ENCODE results near the gene IL6R. TPM values are rescaled to one million over a fixed set of nuclear protein-coding genes. Genes with fewer than 3 reads are reported as not detected.

The IL6R gene
- polyA plus RNA-seq, 1 experiment = 6.8 TPM

GRCh38 chr1:154391086-154391770 lies 13.9 kb upstream of the IL6R start:
- ChIA-PET CTCF (no interaction called here), POLR2A (interaction anchor here (0.7 kb wide), 1 partner anchor 69 kb away, joined by 3 read pairs; no protein-coding TSS in a partner anchor)
- TF ChIP-seq CTCF (IDR thresholded peaks at IDR 0.05; ENCODE audit: insufficient read depth, low read depth, low read length) = no peak
- Histone ChIP-seq H3K27me3 (ENCODE audit: control insufficient read depth, insufficient read depth, low read length) (0 out of 2 replicates have a peak, but pooled peaks cover 1% of the 10 kb centered on the region), H3K4me3 (ENCODE audit: low read depth, low read length) (no peak overlapping the region), H3K36me3 (ENCODE audit: control insufficient read depth, insufficient read depth, low read length) (no peaks in the 10 kb centered on the region)
- no peak for DNase-seq (ENCODE audit: low read depth)

GRCh38 chr1:154398141-154398540 lies 7.0 kb upstream of the IL6R start:
- Histone ChIP-seq H3K4me3 (ENCODE audit: low read depth, low read length) (no peak overlapping the region), H3K27me3 (ENCODE audit: control insufficient read depth, insufficient read depth, low read length) (peaks cover 1% of the 10 kb centered on the region; the same call in 1 of the 2 replicates), H3K36me3 (ENCODE audit: control insufficient read depth, insufficient read depth, low read length) (no peaks in the 10 kb centered on the region)
- POLR2A ChIA-PET = no interaction called here
- CTCF ChIA-PET = interaction anchor here (1.2 kb wide), 1 partner anchor 22 kb away, joined by 3 read pairs; no protein-coding TSS in a partner anchor
- no peak for TF ChIP-seq CTCF (IDR thresholded peaks at IDR 0.05; ENCODE audit: insufficient read depth, low read depth, low read length)
- no peak for DNase-seq (ENCODE audit: low read depth)

- H3K36me3 ChIP-seq (ENCODE audit: control insufficient read depth, insufficient read depth, low read length) = no peaks in the 10 kb centered on the region
- CTCF ChIA-PET = interaction anchor here (1.2 kb wide), 1 partner anchor 22 kb away, joined by 3 read pairs; no protein-coding TSS in a partner anchor
These were observed 6.5 kb upstream of the IL6R start for GRCh38 chr1:154398678-154399077.

GRCh38 chr1:154400381-154400801 lies 4.8 kb upstream of the IL6R start:
- H3K27me3 ChIP-seq (ENCODE audit: control insufficient read depth, insufficient read depth, low read length) = peaks cover 7% of the 10 kb centered on the region
- ChIA-PET POLR2A (no interaction called here), CTCF (interaction anchor here (1.0 kb wide), 1 partner anchor 37 kb away, joined by 3 read pairs; no protein-coding TSS in a partner anchor)
- no peaks in the 10 kb centered on the region for H3K36me3 ChIP-seq (ENCODE audit: control insufficient read depth, insufficient read depth, low read length)
- DNase-seq (ENCODE audit: low read depth) = no peak
- TF ChIP-seq CTCF (IDR thresholded peaks at IDR 0.05; ENCODE audit: insufficient read depth, low read depth, low read length) = no peak
- H3K4me3 ChIP-seq (ENCODE audit: low read depth, low read length) = no peak overlapping the region

More at GRCh38 chr1:154398678-154399077, 6.5 kb upstream of the IL6R start:
- peaks cover 4% of the 10 kb centered on the region for H3K27me3 ChIP-seq (ENCODE audit: control insufficient read depth, insufficient read depth, low read length)
- H3K4me3 ChIP-seq (ENCODE audit: low read depth, low read length) = no peak overlapping the region
- POLR2A ChIA-PET = no interaction called here
- no peak for DNase-seq (ENCODE audit: low read depth)
- no peak for TF ChIP-seq CTCF (IDR thresholded peaks at IDR 0.05; ENCODE audit: insufficient read depth, low read depth, low read length)

GRCh38 chr1:154402409-154402921 lies 2.7 kb upstream of the IL6R start:
- Histone ChIP-seq H3K4me3 (ENCODE audit: low read depth, low read length) (no peak overlapping the region), H3K36me3 (ENCODE audit: control insufficient read depth, insufficient read depth, low read length) (no peaks in the 10 kb centered on the region), H3K27me3 (ENCODE audit: control insufficient read depth, insufficient read depth, low read length) (peaks cover 7% of the 10 kb centered on the region)
- no peak for DNase-seq (ENCODE audit: low read depth)
- CTCF ChIA-PET = interaction anchor here (1.3 to 1.5 kb wide), 2 partner anchors 27 to 68 kb away, joined by 3 read pairs; no protein-coding TSS in a partner anchor
- POLR2A ChIA-PET = no interaction called here
- TF ChIP-seq CTCF (IDR thresholded peaks at IDR 0.05; ENCODE audit: insufficient read depth, low read depth, low read length) = no peak

Measured in BJ (cell line).